GM20431 (cell line): Measurements from ENCODE around the gene ANO6.
"Not testable (repeated sequence)": the region's sequence is repeated elsewhere in the genome, so short reads cannot be mapped to it uniquely, and the experiment has no call there.

ENCODE experiments used
- in situ Hi-C: fragments of 300-500 bp; cut with MseI, MboI; formaldehyde crosslinking; loops from one replicate; pipeline ENCODE4 v1.15.0; 2020; ENCODE audit warnings: low sequenced_read_pairs; ENCODE audit not compliant: unreplicated experiment

Gene ANO6

DNA sequence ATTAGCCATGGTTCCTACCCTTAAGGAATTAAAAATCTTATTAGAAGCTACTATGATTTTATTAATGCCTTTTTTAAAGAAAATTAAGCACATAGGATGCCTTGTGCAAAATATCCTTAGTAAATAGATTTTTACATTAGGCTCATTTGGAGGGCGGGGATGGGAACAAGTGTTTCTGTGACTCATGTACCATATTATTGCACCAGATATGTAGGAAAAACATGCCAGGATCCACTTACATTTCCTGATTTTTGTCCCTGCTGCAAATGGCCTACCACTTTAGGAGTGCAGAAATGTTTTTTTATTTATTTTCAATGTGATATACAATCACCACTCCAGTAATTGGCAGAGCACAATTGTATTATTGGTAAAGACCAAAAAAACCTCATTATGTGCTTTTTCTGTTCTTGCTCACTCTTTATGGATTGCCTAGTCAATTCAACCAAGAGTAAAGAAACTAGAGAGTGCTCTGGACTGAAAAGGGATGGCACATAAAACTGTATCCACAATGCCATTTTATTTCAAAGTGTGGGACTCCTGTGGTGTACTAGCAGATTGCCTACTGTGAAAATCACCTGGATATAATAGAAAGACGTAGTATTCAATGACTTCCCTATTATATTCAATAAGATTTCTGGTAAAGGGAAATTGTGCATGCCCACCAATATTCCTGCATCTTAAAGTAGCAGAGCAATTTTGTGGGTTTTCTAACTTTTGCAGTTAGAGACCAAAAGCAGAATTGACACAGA is 86.9 kb downstream of the ANO6 start:
- in situ Hi-C loops, result no loop called here

DNA sequence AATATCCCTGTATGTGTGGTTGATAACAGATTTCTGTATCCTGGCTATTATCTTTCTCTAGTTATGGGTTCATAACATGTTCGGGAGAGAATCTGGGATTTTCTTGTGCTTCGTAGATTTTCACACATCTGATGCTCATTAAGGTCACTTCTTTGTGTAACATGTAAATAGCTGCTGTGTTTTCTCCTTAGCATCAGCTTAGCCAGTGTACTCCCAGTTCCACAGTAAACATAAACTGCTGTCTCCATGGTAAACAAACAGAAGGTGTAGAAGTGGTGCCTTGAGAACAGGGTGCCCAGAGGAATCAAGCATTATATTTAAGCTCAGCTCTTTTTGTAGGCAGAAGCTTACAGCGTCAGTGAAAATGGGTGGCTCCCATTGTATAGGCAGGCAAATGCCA is 88.0 kb downstream of the ANO6 start:
- in situ Hi-C loops, result no loop called here

DNA sequence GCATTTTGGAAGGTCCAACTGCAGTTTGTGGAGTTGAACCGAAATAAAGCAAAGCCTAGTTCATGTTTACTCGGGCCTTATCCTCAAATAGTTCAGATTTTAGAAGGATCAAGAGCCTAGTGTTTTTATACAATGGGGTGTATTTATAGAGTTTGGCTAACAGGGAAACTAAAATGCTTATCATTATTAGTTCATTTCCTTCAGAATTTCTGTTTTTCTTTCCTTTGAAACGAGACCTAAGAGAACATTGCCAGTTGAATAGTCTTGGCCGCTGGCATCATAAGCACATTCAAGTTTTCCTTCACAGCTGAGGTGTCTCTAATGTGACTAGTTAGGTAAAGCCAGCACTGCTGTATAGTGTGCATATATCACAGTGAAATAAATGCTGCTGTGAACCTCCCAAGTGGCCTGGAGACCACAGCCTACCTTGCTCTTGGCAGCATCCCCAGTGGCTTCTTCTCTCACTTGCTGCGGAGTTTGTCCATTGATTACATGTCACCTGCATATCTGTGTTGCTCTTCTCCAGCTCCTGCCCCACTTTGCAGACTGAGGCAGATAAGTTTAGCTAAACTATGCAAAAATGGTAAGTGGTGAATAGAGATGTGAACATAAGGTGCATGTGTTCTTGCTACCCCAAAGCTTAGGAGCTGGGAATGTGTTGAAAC is 88.8 kb downstream of the ANO6 start:
- in situ Hi-C loops, result no loop called here

DNA sequence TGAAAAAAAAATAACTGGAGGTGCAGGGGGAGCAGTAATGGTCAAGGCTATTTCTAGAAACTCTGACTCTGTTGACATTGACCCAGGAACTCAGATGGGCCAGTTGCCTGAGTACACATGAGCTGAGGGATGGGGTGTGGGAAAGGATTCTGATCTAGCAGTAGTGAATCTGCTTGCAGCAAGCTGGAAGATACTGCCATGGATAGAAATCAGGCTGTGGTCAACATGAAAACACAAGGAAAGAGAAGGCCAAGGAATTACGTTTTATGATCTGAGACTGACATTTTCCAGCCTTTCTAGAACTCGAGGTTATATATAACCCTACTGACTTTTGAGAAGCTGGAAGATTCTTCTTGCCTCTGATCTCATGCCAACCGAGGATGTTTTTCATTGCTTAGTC is 90.0 kb downstream of the ANO6 start:
- in situ Hi-C loops, result no loop called here

DNA sequence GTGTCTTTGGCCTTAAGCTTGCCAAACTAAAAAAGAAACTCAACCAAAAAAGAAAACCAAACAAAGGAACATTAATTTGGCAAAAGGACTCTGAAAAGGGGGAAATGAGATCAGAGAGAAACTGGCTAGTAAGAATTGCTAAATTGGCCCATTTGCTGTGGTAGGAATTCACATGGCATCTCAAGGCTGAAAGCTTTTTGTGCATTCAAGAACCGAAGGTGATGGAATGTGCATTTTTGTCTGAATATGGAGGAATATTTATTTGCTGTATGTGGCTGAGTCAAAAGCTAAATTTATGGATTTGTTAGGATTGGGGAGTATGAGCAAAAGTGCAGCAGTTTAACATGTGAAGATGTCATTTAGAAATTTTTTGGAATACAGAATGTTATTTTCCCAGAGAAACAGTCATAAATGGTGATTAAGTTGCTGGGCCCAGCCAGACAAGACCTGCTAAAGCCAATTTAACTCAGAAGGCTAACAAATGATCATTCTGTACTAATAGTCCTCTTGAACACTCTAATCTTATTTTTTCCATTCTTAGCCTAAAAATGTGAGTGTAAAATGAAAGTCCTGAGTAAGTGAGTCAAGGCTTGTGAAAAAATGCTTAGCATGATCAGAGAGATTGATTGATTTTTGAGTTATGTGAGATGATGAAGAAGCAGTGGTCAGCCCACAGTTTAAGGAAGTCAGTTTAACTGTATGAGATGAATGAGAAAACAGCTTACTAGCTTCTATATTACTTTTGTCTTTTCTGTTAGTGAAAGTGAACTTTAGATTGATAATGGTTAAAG is 94.1 kb downstream of the ANO6 start:
- in situ Hi-C loops, result no loop called here

GRCh38 chr12:45310627-45310968 is 94.7 kb downstream of the ANO6 start:
- in situ Hi-C loops, result no loop called here

- in situ Hi-C loops, result no loop called here
These were observed 96.1 kb downstream of the ANO6 start for GRCh38 chr12:45312012-45312411.

DNA sequence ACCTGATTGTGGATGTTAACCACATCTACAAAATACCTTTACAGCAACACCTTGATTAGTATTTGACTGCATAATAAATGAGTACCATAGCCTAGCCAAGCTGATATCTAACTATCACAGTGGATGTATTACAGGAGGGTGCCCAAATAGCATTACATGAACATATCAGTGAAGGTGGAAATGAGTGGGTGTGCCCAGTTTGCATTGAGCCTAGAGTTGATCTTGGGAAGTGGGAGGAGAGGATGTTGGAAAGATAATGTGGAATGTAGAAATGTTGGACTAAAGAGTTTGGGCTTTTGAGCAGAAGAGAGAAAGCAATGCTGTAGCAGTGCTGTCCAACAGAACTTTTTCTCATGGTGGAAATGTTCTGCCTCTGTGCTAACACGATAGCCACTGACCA is 98.9 kb downstream of the ANO6 start:
- in situ Hi-C loops, result no loop called here

DNA sequence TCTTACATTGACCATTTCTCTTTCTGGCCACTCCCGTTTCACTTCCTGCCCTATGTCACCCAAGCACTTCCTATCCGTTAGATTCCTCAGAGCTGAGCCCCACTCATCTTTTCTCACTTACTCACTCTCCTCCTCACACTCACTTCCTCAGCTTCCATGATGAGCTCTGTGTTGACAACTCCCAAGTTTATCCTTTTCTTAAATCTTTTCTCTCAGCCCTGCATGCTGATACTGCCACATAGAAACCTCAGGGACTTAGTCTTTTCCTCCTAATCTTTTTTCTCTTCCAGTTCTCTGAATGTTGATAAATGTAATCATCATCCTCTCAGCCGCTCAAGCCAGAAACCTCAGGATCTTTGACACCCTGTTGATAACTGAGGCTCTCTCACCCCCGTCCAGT is 99.6 kb downstream of the ANO6 start:
- in situ Hi-C loops, result no loop called here

GRCh38 chr12:45317261-45317660 is 101.4 kb downstream of the ANO6 start:
- in situ Hi-C loops, result not testable (repeated sequence)

- in situ Hi-C loops, result no loop called here
These were observed 106.9 kb downstream of the ANO6 start for GRCh38 chr12:45322810-45323209.

DNA sequence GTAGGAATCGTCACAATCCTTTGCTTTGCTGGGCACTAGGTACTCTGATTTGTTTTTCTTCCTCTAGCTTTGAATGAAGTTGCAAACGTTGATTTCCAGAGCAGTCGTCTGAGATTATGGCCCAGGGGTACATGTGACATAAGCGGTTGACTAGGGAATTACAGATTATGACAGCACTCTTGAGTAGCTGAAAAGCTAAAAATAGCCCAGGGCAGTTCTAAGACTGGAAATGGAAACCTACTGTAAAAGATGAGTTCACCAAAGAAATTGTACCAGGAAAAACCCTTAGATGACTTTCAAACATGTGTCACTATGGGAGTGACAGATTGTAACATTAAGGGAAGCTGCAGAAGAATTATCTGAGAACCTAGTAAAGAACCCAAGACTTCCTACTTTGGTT is 108.5 kb downstream of the ANO6 start:
- in situ Hi-C loops, result no loop called here

DNA sequence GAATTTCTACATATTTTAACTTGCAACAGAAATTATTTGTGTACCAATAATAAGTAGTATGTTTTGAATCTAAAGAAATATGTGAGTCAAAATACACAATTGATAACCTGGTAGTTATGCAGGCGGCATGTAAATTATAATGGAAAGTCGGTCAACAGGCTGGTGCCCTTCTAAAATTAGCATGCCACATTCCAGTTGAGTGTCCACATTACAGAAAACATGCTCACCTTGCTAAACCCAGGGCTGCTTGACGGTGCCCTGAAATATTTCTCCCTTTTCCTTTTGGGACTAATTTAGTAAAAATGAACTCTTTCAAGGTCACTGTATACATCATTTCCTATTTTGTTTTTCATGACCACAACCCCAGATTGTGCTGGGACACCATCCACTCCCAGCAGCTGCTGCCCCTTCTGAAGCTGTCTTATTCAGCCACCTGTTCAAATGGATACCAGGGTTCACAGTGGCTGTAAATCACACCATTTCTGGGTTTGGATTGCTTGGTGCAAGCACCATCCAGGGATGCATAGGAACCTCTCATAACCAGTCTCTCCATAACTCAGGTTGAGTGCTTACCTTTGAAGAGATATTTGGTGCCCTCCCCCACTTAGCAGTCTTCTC is 110.6 kb downstream of the ANO6 start:
- in situ Hi-C loops, result no loop called here

GRCh38 chr12:45327823-45328383 is 112.0 kb downstream of the ANO6 start:
- in situ Hi-C loops, result no loop called here

GRCh38 chr12:45329238-45329637 is 113.3 kb downstream of the ANO6 start:
- in situ Hi-C loops, result no loop called here

GRCh38 chr12:45329702-45330101 is 113.8 kb downstream of the ANO6 start:
- in situ Hi-C loops, result no loop called here

- in situ Hi-C loops, result no loop called here
These were observed 115.7 kb downstream of the ANO6 start for GRCh38 chr12:45331552-45331951.

DNA sequence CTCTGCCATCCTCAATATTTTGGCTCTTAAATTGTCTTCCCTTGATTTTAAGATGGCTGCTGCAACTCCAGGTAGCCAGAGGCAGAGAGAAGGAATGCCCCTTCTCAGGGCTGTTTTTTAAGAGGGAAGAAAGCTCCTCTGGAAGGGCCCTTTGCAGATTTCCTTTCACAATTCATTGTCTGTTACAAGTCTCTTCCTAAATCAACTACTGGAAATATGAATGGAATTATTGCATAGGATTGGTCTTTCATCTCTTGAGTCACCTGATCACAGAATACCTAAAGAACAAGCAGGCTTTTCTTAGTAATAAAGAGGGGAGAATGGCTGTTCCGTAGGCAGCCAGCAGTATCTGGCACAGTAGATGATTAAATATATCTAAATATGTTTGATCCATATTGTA is 118.5 kb downstream of the ANO6 start:
- in situ Hi-C loops, result no loop called here

GRCh38 chr12:45336331-45336730 is 120.4 kb downstream of the ANO6 start:
- in situ Hi-C loops, result no loop called here

GRCh38 chr12:45336762-45337596 is 121.1 kb downstream of the ANO6 start:
- in situ Hi-C loops, result no loop called here
